Muscle layer of colon (tissue), 2 donors: Measurements from ENCODE around the gene ESD.
"Not testable (repeated sequence)": the region's sequence is repeated elsewhere in the genome, so short reads cannot be mapped to it uniquely, and the experiment has no call there.

Source experiments
- H3K27ac ChIP-seq: one replicate; pipeline ENCODE4 v1.7.0; 2013; ENCODE audit warnings: low read depth, mild to moderate bottlenecking, low read length, moderate library complexity
- H3K27me3 ChIP-seq, 2 donors: one replicate each; pipeline ENCODE4 v1.7.0; 2013; ENCODE audit warnings: low read length in 2 of 2, mild to moderate bottlenecking in 2 of 2; ENCODE audit not compliant: insufficient read depth in 2 of 2, control insufficient read depth in 1 of 2
- H3K36me3 ChIP-seq: one replicate; pipeline ENCODE4 v1.7.0; 2013; ENCODE audit warnings: mild to moderate bottlenecking, low read length; ENCODE audit not compliant: insufficient read depth
- H3K4me1 ChIP-seq: one replicate; pipeline ENCODE4 v1.7.0; 2013; ENCODE audit warnings: mild to moderate bottlenecking, low read length; ENCODE audit not compliant: insufficient read depth
- H3K4me3 ChIP-seq, 2 donors: one replicate each; pipeline ENCODE4 v1.7.0; 2013; ENCODE audit warnings: low read length in 2 of 2, low read depth in 1 of 2, mild to moderate bottlenecking in 1 of 2, moderate library complexity in 1 of 2
- H3K9ac ChIP-seq: one replicate; pipeline ENCODE4 v1.7.0; 2013; ENCODE audit warnings: low read length
- H3K9me3 ChIP-seq: one replicate; pipeline ENCODE4 v1.7.0; 2013; ENCODE audit warnings: mild to moderate bottlenecking, low read length
- donor health status: abdominal sarcoma.
- donor health status: Adenocarcinoma of cecum.

ESD gene

DNA sequence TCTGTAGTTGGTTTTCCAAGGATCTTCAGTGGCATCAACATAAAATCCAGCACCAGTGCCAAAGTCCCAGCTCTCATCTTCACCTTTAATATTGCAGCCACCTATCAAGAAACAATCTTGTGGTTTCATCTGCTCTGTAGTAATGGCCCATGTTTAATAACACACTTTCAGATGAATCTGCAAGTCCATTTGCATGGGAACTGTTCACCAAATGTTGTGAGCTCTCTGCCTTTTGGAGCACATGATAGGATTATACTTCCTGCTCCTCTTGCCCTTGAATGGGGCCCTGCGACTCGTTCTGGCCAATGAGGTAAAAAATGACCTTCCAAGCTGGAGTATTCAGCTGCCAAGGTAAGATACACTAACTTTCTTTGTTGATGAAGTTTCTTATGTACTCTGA, 14.3 kb downstream of the ESD start:
- Histone ChIP-seq H3K27me3 (no peaks in the 10 kb centered on the region), H3K36me3 (peaks cover 46% of the 10 kb centered on the region), H3K4me3 (no peak overlapping the region), H3K4me1 (no peaks in the 10 kb centered on the region), H3K9ac (no peak overlapping the region), H3K27ac (no peak overlapping the region), H3K9me3 (no peaks in the 10 kb centered on the region)

DNA sequence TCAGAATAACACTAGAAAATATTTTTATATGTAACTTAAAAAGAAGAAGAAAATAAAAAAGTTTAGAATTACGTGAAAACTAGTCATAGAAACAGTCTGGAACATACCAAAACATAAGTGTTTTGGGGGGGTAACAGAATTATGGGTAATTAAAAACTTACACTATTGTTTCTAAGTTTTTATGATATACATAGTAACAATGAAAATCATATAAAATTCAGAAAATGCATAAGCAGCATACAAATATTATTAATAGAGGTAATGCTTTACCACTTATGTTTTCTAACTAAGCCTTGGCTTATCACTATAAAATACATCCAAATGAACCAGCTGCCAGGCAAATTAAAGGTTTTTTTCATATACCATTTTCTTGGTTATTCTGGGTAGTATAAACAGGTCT, 14.9 kb downstream of the ESD start:
- H3K36me3 ChIP-seq = peaks cover 46% of the 10 kb centered on the region
- H3K27ac ChIP-seq = no peak overlapping the region
- H3K9me3 ChIP-seq = no peaks in the 10 kb centered on the region
- no peak overlapping the region for H3K4me3 ChIP-seq
- H3K9ac ChIP-seq = no peak overlapping the region
- no peaks in the 10 kb centered on the region for H3K27me3 ChIP-seq
- H3K4me1 ChIP-seq = no peaks in the 10 kb centered on the region

DNA sequence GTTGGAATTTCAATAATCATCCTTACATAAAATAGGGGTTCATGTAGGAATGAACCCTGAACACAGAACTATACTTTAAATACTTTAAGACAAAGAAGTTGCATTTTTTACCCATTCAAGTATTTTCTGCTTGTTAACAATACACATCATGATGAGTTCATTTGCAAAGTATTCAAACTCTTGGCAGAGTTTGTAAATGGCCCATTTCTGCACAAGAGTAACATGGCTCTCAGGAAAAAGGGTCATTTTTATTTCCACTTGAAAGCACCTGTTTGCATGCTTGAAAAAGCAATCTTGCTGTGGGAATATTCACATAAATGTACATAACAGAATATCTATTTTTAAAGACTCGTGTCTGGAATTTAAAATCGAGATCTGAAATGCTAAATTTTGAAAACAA, 18.1 kb downstream of the ESD start:
- no peak overlapping the region for H3K4me3 ChIP-seq
- no peak overlapping the region for H3K9ac ChIP-seq
- no peak overlapping the region for H3K27ac ChIP-seq
- H3K4me1 ChIP-seq = no peaks in the 10 kb centered on the region
- H3K27me3 ChIP-seq = no peaks in the 10 kb centered on the region
- H3K9me3 ChIP-seq = no peaks in the 10 kb centered on the region
- peaks cover 56% of the 10 kb centered on the region for H3K36me3 ChIP-seq

DNA sequence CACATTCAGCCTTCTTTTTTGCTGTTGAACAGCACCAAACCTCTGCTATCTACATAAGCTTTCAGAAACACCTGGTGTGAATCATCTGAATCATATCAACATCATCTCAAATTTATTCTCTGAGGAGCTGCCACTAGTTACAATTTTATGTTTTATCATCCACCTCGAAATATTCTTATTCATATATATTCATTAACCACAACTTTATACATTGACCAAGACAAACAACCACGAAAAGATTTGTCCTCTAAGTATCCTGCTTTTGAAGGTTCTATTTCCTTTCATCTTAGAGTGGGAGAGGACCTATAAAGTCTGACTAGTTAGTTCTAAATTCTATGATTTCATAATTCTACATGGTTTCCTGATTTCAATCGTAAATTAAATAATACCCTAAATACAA, 18.9 kb downstream of the ESD start:
- no peak overlapping the region for H3K9ac ChIP-seq

DNA sequence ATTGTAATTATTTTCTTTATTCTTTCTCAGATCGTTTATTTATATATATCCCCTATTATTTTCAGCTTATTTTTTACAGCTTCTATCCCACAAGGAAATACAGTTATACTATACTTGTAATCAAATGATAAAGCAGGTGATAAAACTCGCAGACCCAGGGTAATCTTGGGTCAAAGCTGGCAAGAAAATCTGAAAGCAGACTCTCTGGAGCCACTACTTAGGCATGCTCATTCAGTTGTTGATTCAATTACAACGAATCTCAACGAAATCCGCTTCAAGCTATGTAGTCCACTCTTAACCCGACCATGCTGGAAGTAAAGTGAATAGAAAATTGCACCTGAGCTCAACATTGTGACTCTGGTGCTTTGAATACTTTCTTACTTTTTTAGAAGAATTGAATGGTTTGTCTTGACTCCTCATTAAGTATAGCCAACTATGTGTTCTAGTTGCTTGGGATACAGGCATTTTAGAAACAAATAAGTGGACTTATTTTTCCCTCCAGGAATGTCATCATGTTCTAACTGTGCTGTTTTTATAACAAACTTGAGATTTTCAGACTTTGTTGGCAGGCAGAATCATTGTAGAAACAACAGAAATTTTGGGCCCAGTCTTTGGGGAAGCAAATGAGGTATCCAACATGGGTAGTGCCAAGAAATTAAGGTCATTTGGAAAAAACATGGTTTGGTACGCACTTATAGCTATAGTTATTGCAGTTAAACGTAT, 21.4 kb downstream of the ESD start:
- no peaks in the 10 kb centered on the region for H3K9me3 ChIP-seq
- H3K4me3 ChIP-seq = no peak overlapping the region
- H3K36me3 ChIP-seq = peaks cover 65% of the 10 kb centered on the region
- no peak overlapping the region for H3K9ac ChIP-seq
- no peak overlapping the region for H3K27ac ChIP-seq
- H3K4me1 ChIP-seq = no peaks in the 10 kb centered on the region
- no peaks in the 10 kb centered on the region for H3K27me3 ChIP-seq

More for the DNA sequence above, 18.9 kb downstream of the ESD start:
- peaks cover 64% of the 10 kb centered on the region for H3K36me3 ChIP-seq
- H3K27me3 ChIP-seq = no peaks in the 10 kb centered on the region
- no peak overlapping the region for H3K27ac ChIP-seq
- H3K4me3 ChIP-seq = no peak overlapping the region
- no peaks in the 10 kb centered on the region for H3K4me1 ChIP-seq
- H3K9me3 ChIP-seq = no peaks in the 10 kb centered on the region

DNA sequence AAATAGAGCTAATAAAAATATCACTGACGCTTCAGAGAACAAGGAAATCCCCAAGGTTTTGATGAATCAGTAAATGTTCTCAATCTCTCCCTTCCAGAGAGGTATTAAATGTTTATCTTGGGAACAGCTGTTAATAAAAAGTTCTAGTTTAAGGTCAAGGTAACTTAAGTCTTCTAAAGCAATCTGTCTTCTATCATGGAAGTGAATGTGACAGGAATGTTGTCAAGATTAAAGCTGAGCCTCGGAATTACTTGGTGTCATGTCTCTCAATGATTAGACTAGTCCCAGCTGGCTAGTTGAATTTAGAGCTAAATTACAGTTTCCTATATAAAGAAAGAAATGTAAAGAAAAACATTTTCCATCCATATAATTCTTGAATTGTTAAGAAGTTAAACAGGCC, 23.4 kb downstream of the ESD start:
- H3K27me3 ChIP-seq = no peaks in the 10 kb centered on the region
- H3K4me3 ChIP-seq = no peak overlapping the region
- no peaks in the 10 kb centered on the region for H3K4me1 ChIP-seq
- H3K36me3 ChIP-seq = peaks cover 50% of the 10 kb centered on the region
- no peak overlapping the region for H3K9ac ChIP-seq
- H3K27ac ChIP-seq = no peak overlapping the region
- H3K9me3 ChIP-seq = no peaks in the 10 kb centered on the region

DNA sequence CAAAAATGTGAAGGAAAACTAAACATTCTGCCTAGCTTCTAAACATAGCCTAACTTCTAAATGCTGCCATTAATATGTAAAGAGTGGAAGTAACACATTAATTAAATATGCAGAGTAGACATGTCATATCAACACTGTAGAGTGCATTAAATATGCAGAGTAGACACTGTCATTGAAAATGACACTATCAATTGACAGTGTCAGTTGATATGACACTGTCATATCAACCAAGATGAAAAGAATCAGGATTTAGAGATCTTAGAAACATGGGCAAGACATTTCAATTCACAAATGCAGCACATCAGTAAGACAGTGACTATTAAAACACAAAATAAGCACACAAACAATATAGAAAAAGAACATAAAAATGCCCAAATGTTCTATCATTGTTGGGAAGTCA, 25.3 kb downstream of the ESD start:
- Histone ChIP-seq H3K4me1 (no peaks in the 10 kb centered on the region), H3K36me3 (peaks cover 45% of the 10 kb centered on the region), H3K27me3 (no peaks in the 10 kb centered on the region), H3K4me3 (no peak overlapping the region), H3K9me3 (no peaks in the 10 kb centered on the region), H3K27ac (no peak overlapping the region), H3K9ac (no peak overlapping the region)

DNA sequence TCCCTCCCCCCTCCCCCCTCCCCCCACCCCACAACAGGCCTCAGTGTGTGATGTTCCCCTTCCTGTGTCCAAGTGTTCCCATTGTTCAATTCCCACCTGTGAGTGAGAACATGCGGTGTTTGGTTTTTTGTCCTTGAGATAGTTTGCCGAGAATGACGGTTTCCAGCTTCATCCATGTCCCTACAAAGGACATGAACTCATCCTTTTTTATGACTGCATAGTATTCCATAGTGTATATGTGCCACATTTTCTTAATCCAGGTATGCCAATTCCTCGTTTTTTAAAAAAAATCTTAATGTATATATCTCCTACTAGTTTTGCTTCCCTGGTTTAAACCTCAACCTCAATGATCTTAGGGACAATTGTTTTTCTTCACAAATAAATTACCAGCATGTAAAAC, 27.0 kb downstream of the ESD start:
- not testable (repeated sequence) for H3K9me3 ChIP-seq, H3K4me3 ChIP-seq, H3K27me3 ChIP-seq, H3K4me1 ChIP-seq, H3K27ac ChIP-seq, H3K9ac ChIP-seq
- peaks cover 30% of the 10 kb centered on the region for H3K36me3 ChIP-seq

DNA sequence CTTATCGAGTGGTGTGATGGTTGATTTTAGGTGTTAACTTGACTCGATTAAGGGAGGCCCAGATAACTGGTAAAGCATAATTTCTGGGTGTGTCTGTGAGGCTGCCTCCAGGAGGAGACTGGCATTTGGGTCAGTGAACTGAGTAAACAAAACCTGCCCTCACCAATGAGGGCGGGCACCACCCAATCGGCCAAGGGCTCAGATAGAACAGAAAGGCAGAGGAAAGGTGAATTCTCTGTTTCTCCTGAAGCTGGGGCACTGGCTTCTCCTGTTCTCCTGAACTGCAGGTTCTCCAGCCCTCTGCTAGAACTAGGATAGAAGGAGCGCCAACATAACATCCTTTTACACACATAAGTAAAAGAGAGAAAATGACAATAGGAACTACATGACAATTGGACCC, 35.1 kb downstream of the ESD start:
- Histone ChIP-seq H3K27ac (no peak overlapping the region), H3K4me3 (no peak overlapping the region), H3K27me3 (no peaks in the 10 kb centered on the region), H3K36me3 (no peaks in the 10 kb centered on the region), H3K9ac (no peak overlapping the region), H3K9me3 (no peaks in the 10 kb centered on the region), H3K4me1 (peaks cover 5% of the 10 kb centered on the region)

DNA sequence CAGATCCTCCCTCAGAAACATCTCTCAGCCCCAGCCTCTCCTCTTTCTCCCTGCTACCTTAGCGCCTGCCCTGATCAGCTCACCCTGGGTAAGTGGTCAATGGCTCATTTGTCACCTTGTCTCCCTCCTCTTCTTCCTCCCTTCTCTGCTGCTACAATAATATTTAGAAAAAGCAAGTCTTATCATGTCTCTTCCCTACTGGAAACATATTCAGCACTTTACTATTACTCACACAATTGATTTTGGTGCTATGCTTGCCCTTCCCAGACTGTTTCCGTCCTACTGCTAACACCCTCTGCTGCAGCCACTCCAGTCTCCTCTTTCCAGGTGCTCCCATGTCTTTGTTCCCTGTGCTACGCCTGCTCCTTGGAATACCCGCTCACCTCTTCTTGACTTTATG, 35.8 kb downstream of the ESD start:
- Histone ChIP-seq H3K9me3 (no peaks in the 10 kb centered on the region), H3K27ac (no peak overlapping the region), H3K9ac (no peak overlapping the region), H3K4me3 (no peak overlapping the region), H3K4me1 (peaks cover 7% of the 10 kb centered on the region), H3K27me3 (no peaks in the 10 kb centered on the region), H3K36me3 (no peaks in the 10 kb centered on the region)

DNA sequence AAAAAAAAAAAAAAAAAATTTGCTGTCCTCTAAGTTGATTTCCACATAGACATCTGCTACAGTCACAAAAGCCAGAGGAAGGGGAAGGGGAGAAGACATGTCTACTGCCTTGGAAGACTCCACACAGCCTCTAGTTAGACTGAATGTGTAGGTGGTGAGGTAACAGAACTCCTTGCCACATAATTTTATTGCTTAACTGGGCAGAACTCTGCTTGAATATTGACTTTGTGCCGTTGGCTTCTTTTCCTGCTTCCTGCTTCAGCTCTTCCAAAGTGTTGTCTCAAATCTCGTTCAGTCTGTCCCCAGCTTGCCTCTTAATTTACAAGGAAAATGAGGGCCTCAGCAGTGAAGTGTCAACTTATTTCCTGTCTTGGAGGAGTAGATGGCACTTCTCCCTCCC, 37.1 kb downstream of the ESD start:
- H3K9ac ChIP-seq = no peak overlapping the region
- no peaks in the 10 kb centered on the region for H3K9me3 ChIP-seq
- no peak overlapping the region for H3K4me3 ChIP-seq
- H3K27me3 ChIP-seq = no peaks in the 10 kb centered on the region
- H3K36me3 ChIP-seq = no peaks in the 10 kb centered on the region
- peaks cover 7% of the 10 kb centered on the region for H3K4me1 ChIP-seq
- H3K27ac ChIP-seq = no peak overlapping the region

DNA sequence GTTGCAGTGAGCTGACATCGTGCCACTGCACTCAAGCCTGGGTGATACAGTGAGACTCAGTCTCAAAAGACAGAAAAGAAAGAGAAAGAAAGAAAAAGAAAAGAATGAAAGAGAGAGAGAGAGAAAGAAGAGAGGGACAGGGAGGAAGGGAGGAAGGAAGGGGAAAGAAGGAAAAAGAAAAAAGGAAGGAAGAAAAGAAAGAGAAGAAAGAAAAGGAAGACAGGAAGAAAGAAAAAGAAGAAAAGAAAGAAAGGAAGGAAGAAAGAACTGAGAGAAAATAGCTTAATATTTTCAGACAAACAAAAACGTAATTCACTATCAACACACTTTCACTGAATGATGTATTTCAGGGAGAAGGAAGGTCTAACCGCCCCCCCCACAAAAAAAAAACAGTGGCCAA, 39.3 kb downstream of the ESD start:
- Histone ChIP-seq H3K27ac (no peak overlapping the region), H3K4me3 (no peak overlapping the region), H3K9ac (no peak overlapping the region)

More for the DNA sequence above, 39.3 kb downstream of the ESD start:
- Histone ChIP-seq H3K27me3 (no peaks in the 10 kb centered on the region), H3K36me3 (no peaks in the 10 kb centered on the region), H3K9me3 (no peaks in the 10 kb centered on the region), H3K4me1 (peaks cover 7% of the 10 kb centered on the region)
